SK-MEL-5 (cell line): ENCODE measurements around the gene CAMK2A. TPM values are rescaled to one million over a fixed set of nuclear protein-coding genes. Genes with fewer than 3 reads are reported as not detected.
A peak's percentile ranks its signal among the peaks of the same experiment; 100 is the strongest.

Experiments
- DNase-seq: peaks from one replicate; pipeline ENCODE4 v3.0.0-alpha.2; 2016; ENCODE audit warnings: low read depth, low spot score
- in situ Hi-C: cut with HindIII; loops from 2 replicates; pipeline ENCODE4 v1.10.0; 2016; ENCODE audit warnings: low sequenced_read_pairs, high pct_unique_total_duplicates, low pct_unique_long_range_greater_than_20kb
- total RNA-seq: library from RNA; depleted of rRNA; stranded (reverse); fragments of >200 nt; shearing (Covaris generic); gene quantifications from 2 replicates; pipeline ENCODE4 v1.2.3, GENCODE V29; 2014

The CAMK2A gene
- total RNA-seq, 1 experiment from 2014 or later: not detected

DNA sequence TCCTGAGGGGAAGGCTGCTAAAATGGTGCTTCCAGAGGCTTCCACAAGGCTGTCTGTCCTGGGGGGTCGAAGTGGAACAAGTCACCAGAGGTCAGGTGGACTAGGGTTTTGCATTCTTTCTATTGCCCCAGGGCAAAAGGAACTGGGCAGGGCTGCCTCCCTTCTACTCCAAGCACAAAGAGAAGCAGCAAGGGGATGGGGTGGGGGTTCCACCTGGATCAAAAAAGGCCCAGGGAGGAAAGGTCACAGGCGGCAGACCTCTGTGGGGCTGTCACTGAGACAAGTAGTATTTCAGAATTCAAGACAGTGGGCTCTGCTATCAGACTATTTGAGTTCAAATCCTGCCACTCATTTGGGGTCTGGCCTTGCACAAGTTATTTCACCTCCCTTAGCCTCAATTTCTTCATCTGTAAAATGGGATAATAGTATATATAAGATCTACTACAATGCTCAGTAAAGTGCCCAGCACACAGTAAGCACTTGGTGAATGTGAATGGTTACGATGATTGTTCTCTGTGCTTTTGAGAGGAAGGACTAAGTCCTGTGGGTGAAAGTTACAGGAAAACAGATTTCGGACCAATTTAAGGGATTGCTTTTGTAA is 15.0 kb upstream of the CAMK2A start:
- DNase-seq: no peak
- in situ Hi-C loops: no loop called here

DNA sequence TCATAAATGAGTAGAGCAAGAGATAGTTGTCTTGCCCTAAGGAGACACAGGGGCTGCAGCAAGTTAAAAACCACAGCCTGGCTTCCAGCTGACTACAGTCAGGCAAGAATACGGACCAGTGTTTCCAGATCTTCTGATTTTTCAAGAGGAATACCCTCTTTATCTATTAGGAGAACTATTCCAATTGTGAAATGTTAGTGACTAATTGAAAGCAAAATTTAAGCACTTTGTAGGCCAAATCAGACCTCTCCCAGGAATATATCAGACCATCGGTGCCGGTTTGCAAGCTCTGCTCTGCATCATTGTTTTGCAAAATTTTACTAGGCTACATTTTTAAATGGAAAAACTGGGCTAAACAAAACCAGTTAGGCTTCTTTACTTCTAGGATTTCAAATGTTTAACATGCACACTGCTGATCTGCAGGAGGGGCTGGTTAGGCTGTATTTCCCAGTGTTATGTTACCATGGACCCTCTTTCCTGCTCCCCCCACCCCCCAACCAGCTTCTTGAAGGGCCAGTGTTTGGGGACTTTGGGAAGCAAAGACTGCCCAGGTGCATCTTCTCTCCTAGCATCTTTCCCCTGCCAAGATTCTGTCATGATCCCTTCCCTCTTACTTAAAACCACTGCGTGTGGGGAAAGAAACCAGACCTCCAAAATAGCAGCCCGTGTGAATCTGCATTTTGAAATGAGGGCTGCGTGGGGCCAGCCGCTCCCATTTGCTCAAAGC is 14.2 kb upstream of the CAMK2A start:
- no peak for DNase-seq
- in situ Hi-C loops: no loop called here

GRCh38 chr5:150303070-150303615 is 13.6 kb upstream of the CAMK2A start:
- no peak for DNase-seq
- in situ Hi-C loops: no loop called here

- in situ Hi-C loops: no loop called here
Measured at GRCh38 chr5:150302301-150303069, 12.9 kb upstream of the CAMK2A start, which contains the start of gene ARSI. Gene ARSI (minus strand): TSS chr5:150302905. CDS start chr5:150302373, 532 bp downstream.

GRCh38 chr5:150301901-150302300 is 12.3 kb upstream of the CAMK2A start:
- DNase-seq: no peak
- in situ Hi-C loops: no loop called here

More at GRCh38 chr5:150302301-150303069, 12.9 kb upstream of the CAMK2A start, which contains the start of gene ARSI:
- DNase-seq: no peak

- in situ Hi-C loops: no loop called here
- DNase-seq: no peak
Measured at GRCh38 chr5:150301170-150301505, 11.6 kb upstream of the CAMK2A start.

- DNase-seq: no peak
- in situ Hi-C loops: no loop called here
Measured at GRCh38 chr5:150300496-150301169, 11.1 kb upstream of the CAMK2A start.

- peak; percentile 81 for DNase-seq
- in situ Hi-C loops: no loop called here
Measured at GRCh38 chr5:150299571-150300327, 10.2 kb upstream of the CAMK2A start.

GRCh38 chr5:150298701-150299451 is 9.3 kb upstream of the CAMK2A start:
- in situ Hi-C loops: no loop called here
- peak; percentile 22 for DNase-seq

- no peak for DNase-seq
Measured at GRCh38 chr5:150297934-150298595, 8.5 kb upstream of the CAMK2A start.

DNA sequence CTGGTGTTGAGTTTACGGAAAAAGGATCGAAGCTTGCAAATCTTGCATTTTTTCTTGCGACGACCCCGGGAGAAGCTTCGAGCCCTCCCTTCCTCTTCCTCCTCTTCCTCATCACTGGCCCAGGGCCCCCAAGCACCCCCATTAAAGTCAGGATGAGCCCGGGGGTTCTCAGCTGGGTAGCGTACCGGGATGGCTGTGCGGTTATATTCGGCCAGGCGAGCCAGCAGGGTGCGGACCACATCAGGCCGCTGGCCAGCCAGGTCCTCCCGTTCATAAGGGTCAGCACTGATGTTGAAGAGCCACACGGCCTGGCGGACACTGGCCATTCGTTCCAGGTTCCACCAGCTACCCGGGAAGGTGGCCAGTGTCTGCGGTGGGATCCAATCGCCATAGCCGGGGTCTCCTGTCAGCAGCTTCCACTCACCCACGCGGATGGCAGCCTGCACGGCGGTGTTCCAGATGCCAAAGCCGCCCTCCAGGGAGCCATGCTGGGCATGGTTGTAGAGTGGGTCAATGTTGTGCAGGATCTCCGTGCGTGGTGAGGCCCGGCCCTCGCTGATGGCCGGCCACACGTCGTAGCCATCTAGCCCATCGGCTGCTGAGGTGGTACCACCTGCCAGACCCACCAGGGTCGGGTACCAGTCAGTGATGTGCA is 7.8 kb upstream of the CAMK2A start:
- no peak for DNase-seq
- in situ Hi-C loops: no loop called here

More at GRCh38 chr5:150297934-150298595, 8.5 kb upstream of the CAMK2A start:
- in situ Hi-C loops: no loop called here

- in situ Hi-C loops: no loop called here
- DNase-seq: no peak
Measured at GRCh38 chr5:150296496-150296895, 6.9 kb upstream of the CAMK2A start.

DNA sequence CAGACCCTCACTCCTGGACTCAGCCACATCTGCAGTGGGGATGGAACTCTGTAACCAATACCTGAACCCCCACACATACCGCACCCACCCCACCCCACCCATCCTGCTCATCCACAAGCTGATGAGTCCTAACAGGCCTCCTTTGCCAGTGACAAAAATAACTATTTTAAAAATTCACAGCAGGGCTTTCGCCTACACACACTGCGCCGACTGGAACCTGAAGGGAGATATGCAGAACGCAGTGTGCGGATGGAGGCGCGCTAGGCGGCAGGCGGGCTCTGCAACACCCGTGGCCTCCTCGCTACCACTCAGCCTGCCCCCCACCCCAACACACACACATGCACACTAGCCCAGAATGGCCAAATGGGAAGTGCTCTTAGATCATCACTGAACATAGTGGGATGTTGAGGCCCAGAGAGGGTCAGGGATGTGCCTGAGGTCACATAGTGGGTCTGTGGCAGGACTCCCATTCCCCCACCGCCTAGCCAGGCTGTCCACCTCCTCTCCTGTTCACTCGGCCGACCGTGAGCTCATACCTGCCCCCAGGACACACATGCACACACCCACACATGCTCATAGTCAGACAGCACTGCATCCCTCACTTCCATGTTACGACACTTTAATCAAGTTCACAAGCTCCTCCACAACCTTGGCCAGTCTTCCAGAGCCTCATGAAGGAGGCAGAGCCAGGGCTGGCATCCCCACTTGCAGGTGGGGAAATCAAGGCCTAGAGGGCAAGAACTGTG is 6.3 kb upstream of the CAMK2A start:
- no peak for DNase-seq
- in situ Hi-C loops: no loop called here

DNA sequence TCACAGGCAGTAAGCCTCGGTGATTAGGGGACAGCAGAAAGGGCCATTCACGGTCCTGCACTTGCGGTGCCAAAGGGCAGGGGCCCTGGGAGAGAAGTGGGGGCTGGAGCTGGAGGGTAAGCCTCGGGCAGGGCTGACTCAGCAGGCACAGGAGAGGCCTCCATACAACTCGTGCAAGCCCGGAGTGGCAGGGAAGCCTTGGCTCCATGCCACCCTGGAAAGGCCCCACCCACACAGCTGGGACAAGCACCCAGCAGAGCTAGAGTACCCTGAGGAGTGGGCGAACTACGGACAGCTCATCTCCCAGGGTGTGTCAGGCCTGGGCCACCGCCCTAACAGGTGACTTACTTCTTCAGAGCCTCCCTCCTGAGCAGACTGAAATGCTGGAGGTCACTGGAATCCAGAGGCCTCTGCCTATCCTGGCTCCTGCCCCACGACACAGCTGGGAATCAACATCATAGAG is 5.6 kb upstream of the CAMK2A start:
- in situ Hi-C loops: no loop called here
- no peak for DNase-seq

GRCh38 chr5:150294551-150295071 is 5.0 kb upstream of the CAMK2A start:
- DNase-seq: no peak
- in situ Hi-C loops: no loop called here
